Measurements from ENCODE around the gene PAPPA2. TPM values are rescaled to one million over a fixed set of nuclear protein-coding genes. Genes with fewer than 3 reads are reported as not detected.

Gene PAPPA2
- total RNA-seq, 2 experiments from 2014 or later: 0.09 to 0.38 TPM

GRCh38 chr1:176794897-176795508, 332.0 kb downstream of the PAPPA2 start:
- DNase-seq (no peak), ATAC-seq (no peak)
- H3K9me3 Mint-ChIP-seq (ENCODE audit: low read depth): no peaks in the 10 kb centered on the region
- CTCF ChIA-PET: no interaction called here
- H3K27me3 Mint-ChIP-seq: no peaks in the 10 kb centered on the region
- no peaks in the 10 kb centered on the region for H3K4me1 Mint-ChIP-seq
- no peak overlapping the region for H3K4me3 Mint-ChIP-seq
- no peak overlapping the region for H3K27ac Mint-ChIP-seq
- no peaks in the 10 kb centered on the region for H3K36me3 Mint-ChIP-seq

- ATAC-seq: no peak
- no peaks in the 10 kb centered on the region for H3K36me3 Mint-ChIP-seq
- no peak for DNase-seq
Measured at GRCh38 chr1:176795929-176796328, 333.0 kb downstream of the PAPPA2 start.

GRCh38 chr1:176796583-176796982, 333.6 kb downstream of the PAPPA2 start:
- Mint-ChIP-seq H3K27ac (no peak overlapping the region), H3K9me3 (ENCODE audit: low read depth) (no peaks in the 10 kb centered on the region), H3K36me3 (no peaks in the 10 kb centered on the region), H3K4me3 (no peak overlapping the region), H3K4me1 (no peaks in the 10 kb centered on the region), H3K27me3 (no peaks in the 10 kb centered on the region)
- ATAC-seq (no peak), DNase-seq (no peak)
- CTCF ChIA-PET: no interaction called here

More at GRCh38 chr1:176795929-176796328, 333.0 kb downstream of the PAPPA2 start:
- no peaks in the 10 kb centered on the region for H3K27me3 Mint-ChIP-seq
- no peaks in the 10 kb centered on the region for H3K9me3 Mint-ChIP-seq (ENCODE audit: low read depth)
- no peaks in the 10 kb centered on the region for H3K4me1 Mint-ChIP-seq
- CTCF ChIA-PET: no interaction called here
- no peak overlapping the region for H3K4me3 Mint-ChIP-seq
- H3K27ac Mint-ChIP-seq: no peak overlapping the region

- Mint-ChIP-seq H3K4me3 (no peak overlapping the region), H3K27ac (no peak overlapping the region), H3K36me3 (no peaks in the 10 kb centered on the region), H3K9me3 (ENCODE audit: low read depth) (no peaks in the 10 kb centered on the region), H3K27me3 (no peaks in the 10 kb centered on the region), H3K4me1 (no peaks in the 10 kb centered on the region)
- DNase-seq (no peak), ATAC-seq (no peak)
- CTCF ChIA-PET: no interaction called here
Measured at GRCh38 chr1:176799327-176799726, 336.4 kb downstream of the PAPPA2 start.

- H3K27ac Mint-ChIP-seq: no peak overlapping the region
- DNase-seq: no peak
- H3K27me3 Mint-ChIP-seq: no peaks in the 10 kb centered on the region
- CTCF ChIA-PET: no interaction called here
- no peak for ATAC-seq
- no peaks in the 10 kb centered on the region for H3K4me1 Mint-ChIP-seq
- H3K9me3 Mint-ChIP-seq (ENCODE audit: low read depth): no peaks in the 10 kb centered on the region
- H3K4me3 Mint-ChIP-seq: no peak overlapping the region
- no peaks in the 10 kb centered on the region for H3K36me3 Mint-ChIP-seq
Measured at GRCh38 chr1:176800978-176801513, 338.1 kb downstream of the PAPPA2 start.

GRCh38 chr1:176801514-176802020, 338.6 kb downstream of the PAPPA2 start:
- CTCF ChIA-PET: no interaction called here
- H3K4me1 Mint-ChIP-seq: no peaks in the 10 kb centered on the region
- no peak overlapping the region for H3K27ac Mint-ChIP-seq
- H3K4me3 Mint-ChIP-seq: no peak overlapping the region
- H3K27me3 Mint-ChIP-seq: no peaks in the 10 kb centered on the region
- DNase-seq (no peak), ATAC-seq (no peak)
- no peaks in the 10 kb centered on the region for H3K36me3 Mint-ChIP-seq
- no peaks in the 10 kb centered on the region for H3K9me3 Mint-ChIP-seq (ENCODE audit: low read depth)

- no peak overlapping the region for H3K27ac Mint-ChIP-seq
- no peaks in the 10 kb centered on the region for H3K27me3 Mint-ChIP-seq
- no peak overlapping the region for H3K4me3 Mint-ChIP-seq
- ATAC-seq: no peak
- CTCF ChIA-PET: no interaction called here
- H3K9me3 Mint-ChIP-seq (ENCODE audit: low read depth): no peaks in the 10 kb centered on the region
- H3K36me3 Mint-ChIP-seq: no peaks in the 10 kb centered on the region
- DNase-seq: no peak
- no peaks in the 10 kb centered on the region for H3K4me1 Mint-ChIP-seq
Measured at GRCh38 chr1:176802316-176802715, 339.3 kb downstream of the PAPPA2 start.

- no peaks in the 10 kb centered on the region for H3K4me1 Mint-ChIP-seq
- H3K27me3 Mint-ChIP-seq: no peaks in the 10 kb centered on the region
- H3K27ac Mint-ChIP-seq: no peak overlapping the region
- H3K9me3 Mint-ChIP-seq (ENCODE audit: low read depth): no peaks in the 10 kb centered on the region
- CTCF ChIA-PET: no interaction called here
- H3K36me3 Mint-ChIP-seq: no peaks in the 10 kb centered on the region
- ATAC-seq: no peak
- H3K4me3 Mint-ChIP-seq: no peak overlapping the region
- no peak for DNase-seq
Measured at GRCh38 chr1:176803042-176803441, 340.1 kb downstream of the PAPPA2 start.

- Mint-ChIP-seq H3K9me3 (ENCODE audit: low read depth) (no peaks in the 10 kb centered on the region), H3K36me3 (no peaks in the 10 kb centered on the region), H3K27ac (no peak overlapping the region), H3K4me1 (no peaks in the 10 kb centered on the region), H3K27me3 (no peaks in the 10 kb centered on the region), H3K4me3 (no peak overlapping the region)
- no peak for DNase-seq
- CTCF ChIA-PET: no interaction called here
- ATAC-seq: no peak
Measured at GRCh38 chr1:176803596-176803995, 340.6 kb downstream of the PAPPA2 start.

- CTCF ChIA-PET: no interaction called here
- H3K27me3 Mint-ChIP-seq: no peaks in the 10 kb centered on the region
- H3K4me3 Mint-ChIP-seq: no peak overlapping the region
- no peak for DNase-seq
- no peak overlapping the region for H3K27ac Mint-ChIP-seq
- no peak for ATAC-seq
- H3K9me3 Mint-ChIP-seq (ENCODE audit: low read depth): no peaks in the 10 kb centered on the region
- no peaks in the 10 kb centered on the region for H3K4me1 Mint-ChIP-seq
- no peaks in the 10 kb centered on the region for H3K36me3 Mint-ChIP-seq
Measured at GRCh38 chr1:176809292-176809691, 346.3 kb downstream of the PAPPA2 start.

- Mint-ChIP-seq H3K27me3 (no peaks in the 10 kb centered on the region), H3K4me3 (no peak overlapping the region), H3K4me1 (no peaks in the 10 kb centered on the region), H3K36me3 (no peaks in the 10 kb centered on the region), H3K9me3 (ENCODE audit: low read depth) (no peaks in the 10 kb centered on the region), H3K27ac (no peak overlapping the region)
- DNase-seq (no peak), ATAC-seq (no peak)
- CTCF ChIA-PET: no interaction called here
Measured at GRCh38 chr1:176811511-176812288, 348.7 kb downstream of the PAPPA2 start.

GRCh38 chr1:176815621-176816020, 352.6 kb downstream of the PAPPA2 start:
- ATAC-seq: no peak
- H3K27ac Mint-ChIP-seq: no peak overlapping the region
- H3K4me3 Mint-ChIP-seq: no peak overlapping the region
- H3K27me3 Mint-ChIP-seq: no peaks in the 10 kb centered on the region
- no peaks in the 10 kb centered on the region for H3K36me3 Mint-ChIP-seq
- CTCF ChIA-PET: no interaction called here
- no peaks in the 10 kb centered on the region for H3K4me1 Mint-ChIP-seq
- no peaks in the 10 kb centered on the region for H3K9me3 Mint-ChIP-seq (ENCODE audit: low read depth)
- no peak for DNase-seq

- DNase-seq: no peak
- CTCF ChIA-PET: no interaction called here
- H3K27me3 Mint-ChIP-seq: no peaks in the 10 kb centered on the region
- no peak overlapping the region for H3K4me3 Mint-ChIP-seq
- H3K36me3 Mint-ChIP-seq: no peaks in the 10 kb centered on the region
- H3K4me1 Mint-ChIP-seq: no peaks in the 10 kb centered on the region
- H3K27ac Mint-ChIP-seq: no peak overlapping the region
- no peaks in the 10 kb centered on the region for H3K9me3 Mint-ChIP-seq (ENCODE audit: low read depth)
- no peak for ATAC-seq
Measured at GRCh38 chr1:176816232-176816631, 353.3 kb downstream of the PAPPA2 start.

- no peak overlapping the region for H3K27ac Mint-ChIP-seq
- no peak for DNase-seq
- ATAC-seq: no peak
- CTCF ChIA-PET: no interaction called here
- no peaks in the 10 kb centered on the region for H3K27me3 Mint-ChIP-seq
- no peaks in the 10 kb centered on the region for H3K9me3 Mint-ChIP-seq (ENCODE audit: low read depth)
- H3K4me1 Mint-ChIP-seq: no peaks in the 10 kb centered on the region
- no peaks in the 10 kb centered on the region for H3K36me3 Mint-ChIP-seq
- no peak overlapping the region for H3K4me3 Mint-ChIP-seq
Measured at GRCh38 chr1:176820391-176821031, 357.5 kb downstream of the PAPPA2 start.
